Lower leg skin (tissue), 3 donors: Measurements from ENCODE around the gene ADCYAP1.

Source experiments
- CTCF ChIP-seq, 3 donors: fragments of 450-650 bp; IDR thresholded peaks; one replicate each; pipeline ENCODE4 v1.5.1; 2016; ENCODE audit warnings: antibody characterized with exemption in 3 of 3, mild to moderate bottlenecking in 3 of 3, moderate library complexity in 2 of 3
- POLR2A ChIP-seq, 2 donors: fragments of 450-650 bp; IDR thresholded peaks; one replicate each; pipeline ENCODE4 v1.6.1; 2016 to 2017; ENCODE audit warnings: antibody characterized with exemption in 2 of 2, mild to moderate bottlenecking in 1 of 2, moderate library complexity in 1 of 2

- TF ChIP-seq CTCF (IDR thresholded peaks at IDR 0.05) = no peak
- no peak for TF ChIP-seq POLR2A (IDR thresholded peaks at IDR 0.05)
Observed at GRCh38 chr18:892316-892715, 12.4 kb upstream of the ADCYAP1 start.
